HUDEP-2 (cell line): Measurements from ENCODE around the gene MEIOC.
"Not testable (repeated sequence)": the region's sequence is repeated elsewhere in the genome, so short reads cannot be mapped to it uniquely, and the experiment has no call there.

ENCODE experiments used
- DNase-seq, 76 experiments: peaks; one replicate each; lab custom pipeline; 2025; ENCODE audit not compliant: unreplicated experiment in 76 of 76; lab: John Stamatoyannopoulos, UW

MEIOC gene

GRCh38 chr17:44646280-44646679, 10.0 kb upstream of the MEIOC start:
- no peak for DNase-seq

- DNase-seq, result no peak
These were observed 8.5 kb upstream of the MEIOC start for GRCh38 chr17:44647736-44648135.

- no peak for DNase-seq
These were observed 7.3 kb upstream of the MEIOC start for GRCh38 chr17:44648963-44649362.

DNA sequence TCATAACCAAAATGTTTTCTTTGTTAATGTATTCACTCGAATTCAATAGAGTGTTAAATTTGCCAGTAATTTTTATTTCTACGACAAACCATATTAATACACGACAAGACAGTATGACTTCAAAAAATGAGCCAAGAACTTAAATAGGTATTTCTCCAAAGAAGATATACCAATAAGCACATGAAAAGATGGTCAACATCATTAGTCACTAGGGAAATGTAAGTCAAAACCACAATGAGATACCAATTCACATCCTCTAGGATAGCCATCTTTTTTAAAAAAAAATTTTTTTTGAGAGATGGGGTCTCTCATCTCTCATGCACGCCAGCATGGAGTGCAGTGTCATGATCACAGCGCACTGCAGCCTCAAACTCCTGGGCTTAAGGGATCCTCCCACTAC, 5.0 kb upstream of the MEIOC start:
- DNase-seq, result no peak

GRCh38 chr17:44652727-44653126, 3.5 kb upstream of the MEIOC start:
- no peak for DNase-seq

- no peak for DNase-seq
These were observed 2.9 kb upstream of the MEIOC start for GRCh38 chr17:44653384-44653783.

DNA sequence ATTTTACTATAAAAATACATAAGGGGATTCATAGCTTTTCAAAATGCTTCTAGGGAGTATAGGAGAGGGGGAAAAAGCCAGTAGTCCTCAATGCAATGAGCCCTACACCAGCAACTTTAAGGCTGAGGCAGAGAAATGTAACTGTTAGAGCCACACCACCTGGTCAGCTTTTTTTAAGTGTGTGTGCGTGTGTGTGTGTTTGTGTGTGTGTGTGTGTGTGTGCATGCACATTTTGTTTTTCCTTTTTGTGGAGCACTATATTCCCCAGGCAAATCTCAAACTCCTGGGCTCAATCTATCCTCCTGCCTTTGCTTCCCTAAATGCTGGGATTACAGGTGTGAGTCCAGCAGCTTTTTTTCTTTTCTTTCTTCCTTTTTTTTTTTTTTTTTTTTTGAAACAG, 2.3 kb upstream of the MEIOC start:
- DNase-seq, result no peak

DNA sequence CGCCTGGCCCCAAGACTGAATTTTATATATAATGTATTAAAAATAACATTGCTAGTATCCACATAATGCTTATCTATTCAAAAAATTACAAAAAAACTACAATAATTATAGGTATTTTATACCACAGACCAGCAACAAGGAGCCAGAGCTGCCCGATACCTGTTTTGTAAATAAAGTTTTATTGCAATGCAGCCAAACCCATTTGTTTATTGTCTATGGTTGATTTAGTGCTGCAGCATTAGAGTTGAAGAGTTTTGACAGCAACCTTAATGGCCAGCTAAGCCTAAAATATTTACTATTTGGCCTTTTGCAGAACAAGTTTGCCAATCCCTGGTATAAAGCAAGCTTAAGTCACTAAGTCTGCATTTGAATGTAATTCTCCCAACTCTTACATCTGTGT, 5.6 kb downstream of the MEIOC start:
- DNase-seq, result no peak

DNA sequence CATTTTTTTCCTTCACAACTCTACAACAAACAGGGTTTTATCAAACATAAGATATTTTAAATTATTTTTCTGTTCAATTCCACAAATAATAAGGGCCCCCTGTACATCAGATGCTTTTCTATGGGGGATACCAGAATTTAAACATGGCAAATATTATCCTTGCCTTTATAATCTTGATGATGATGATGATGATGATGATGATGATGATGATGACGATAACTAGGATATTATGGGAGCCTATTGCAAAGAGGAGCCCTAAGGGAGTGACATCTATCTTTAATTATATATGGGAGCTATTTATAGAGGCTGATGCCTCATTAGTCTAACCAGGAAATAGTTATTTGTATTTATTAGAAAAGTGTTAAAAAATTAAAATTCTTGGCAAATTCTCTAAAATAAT, 6.8 kb downstream of the MEIOC start:
- no peak for DNase-seq

GRCh38 chr17:44664867-44665266, 8.6 kb downstream of the MEIOC start:
- DNase-seq, result no peak

DNA sequence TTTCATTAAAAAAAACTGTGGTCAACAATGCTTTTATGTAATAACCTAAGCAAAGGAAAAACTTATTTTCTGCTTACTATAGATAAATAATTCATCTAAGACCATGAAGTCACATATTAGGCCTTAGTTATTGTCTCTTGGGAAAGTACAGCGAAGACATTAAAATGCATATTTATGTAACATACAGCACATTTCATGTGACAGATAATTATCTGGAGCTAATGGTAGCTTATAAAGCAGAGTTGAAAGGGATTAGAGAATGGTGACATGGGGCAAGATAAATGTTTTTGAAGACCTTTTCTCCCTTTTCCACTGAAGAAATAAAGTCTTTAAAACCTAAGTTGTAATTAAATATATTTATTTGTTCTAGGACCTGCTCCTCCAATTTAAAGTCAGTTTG, 9.7 kb downstream of the MEIOC start:
- DNase-seq, result no peak

DNA sequence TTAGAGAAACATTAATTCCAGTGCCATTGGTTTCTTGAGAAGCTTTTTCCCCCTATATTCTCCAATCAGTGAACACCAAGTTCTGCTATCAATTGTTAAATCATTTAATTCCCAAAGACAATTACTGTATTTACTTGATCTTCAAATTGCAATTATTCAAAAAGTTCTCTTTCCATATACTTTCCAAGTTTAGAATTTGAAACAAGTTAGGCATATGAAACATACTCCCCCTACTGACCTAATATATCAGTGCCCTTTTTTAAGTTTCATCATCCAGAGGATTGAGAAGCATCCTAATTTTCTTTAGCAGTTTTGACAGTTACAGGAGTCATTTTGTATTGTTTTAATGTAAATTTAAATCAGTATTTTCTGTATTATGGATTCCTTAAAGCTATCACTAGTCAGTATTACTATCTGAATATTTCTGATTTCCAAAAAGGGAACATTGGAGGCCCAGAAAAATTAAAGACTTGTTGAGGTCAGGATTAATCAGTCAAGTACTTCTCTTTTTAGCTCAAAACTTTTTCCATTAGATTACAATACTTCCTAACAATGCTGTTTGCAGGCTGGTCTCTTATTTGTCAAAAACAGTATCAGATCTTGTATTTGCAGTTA, 16.3 kb downstream of the MEIOC start:
- DNase-seq, result peak in 1 of 76 experiments; percentile 11

- DNase-seq, result no peak
These were observed 17.6 kb downstream of the MEIOC start for GRCh38 chr17:44673893-44674292.

- no peak for DNase-seq
These were observed 20.9 kb downstream of the MEIOC start for GRCh38 chr17:44677136-44677535.

DNA sequence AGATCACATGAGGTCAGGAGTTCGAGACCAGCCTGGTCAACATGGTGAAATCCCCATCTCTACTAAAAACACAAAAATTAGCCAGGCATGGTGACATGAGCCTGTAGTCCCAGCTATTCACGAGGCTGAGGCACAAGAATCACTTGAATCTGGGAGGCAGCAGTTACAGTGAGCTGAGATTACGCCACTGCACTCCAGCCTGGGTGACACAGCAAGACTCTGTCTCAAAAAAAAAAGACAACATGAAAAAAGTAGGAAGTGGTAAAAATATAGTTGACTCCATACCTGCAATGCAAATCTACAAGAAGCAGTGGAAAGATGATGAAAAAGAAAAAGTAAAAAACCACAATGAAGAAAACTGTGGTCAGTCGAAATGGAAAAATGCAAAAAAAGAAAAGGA, 27.0 kb downstream of the MEIOC start:
- not testable (repeated sequence) for DNase-seq

- no peak for DNase-seq
These were observed 31.5 kb downstream of the MEIOC start for GRCh38 chr17:44687756-44688155.

GRCh38 chr17:44688200-44688599, 31.9 kb downstream of the MEIOC start:
- no peak for DNase-seq

GRCh38 chr17:44688675-44689476, 32.6 kb downstream of the MEIOC start:
- peak in 2 of 76 experiments; percentile 3 to 47 for DNase-seq

- peak; percentile 16 to 91 (median 80) for DNase-seq
These were observed 33.4 kb downstream of the MEIOC start, which contains the start of gene CCDC43 for GRCh38 chr17:44689477-44690217. Gene CCDC43 (minus strand): TSS chr17:44689776. CDS start chr17:44689753, 23 bp downstream.

- DNase-seq, result peak in 1 of 76 experiments; percentile 5
These were observed 34.6 kb downstream of the MEIOC start for GRCh38 chr17:44690746-44691306.

- DNase-seq, result peak in 8 of 76 experiments; percentile 1 to 26 (median 8)
These were observed 37.3 kb downstream of the MEIOC start for GRCh38 chr17:44693609-44694008.
